MG63 (cell line): ENCODE measurements around the gene EFCAB8. TPM values are rescaled to one million over a fixed set of nuclear protein-coding genes. Genes with fewer than 3 reads are reported as not detected.
"Not testable (repeated sequence)": the region's sequence is repeated elsewhere in the genome, so short reads cannot be mapped to it uniquely, and the experiment has no call there.

ENCODE experiments used
- DNase-seq: peaks from one replicate; pipeline ENCODE4 v3.0.0-alpha.2; 2020
- H3K27me3 ChIP-seq: fragments of 250-450 bp; sonication (Bioruptor Pico); 2 replicates; pipeline ENCODE4 v1.5.1; 2020; ENCODE audit warnings: mild to moderate bottlenecking, moderate library complexity
- H3K36me3 ChIP-seq: fragments of 250-450 bp; sonication (Bioruptor Pico); 2 replicates; pipeline ENCODE4 v1.5.1; 2020; ENCODE audit warnings: mild to moderate bottlenecking, moderate library complexity
- H3K4me3 ChIP-seq: fragments of 250-450 bp; sonication (Bioruptor Pico); 2 replicates; pipeline ENCODE4 v1.5.1; 2020; ENCODE audit warnings: mild to moderate bottlenecking, moderate library complexity
- H3K9me3 ChIP-seq: fragments of 250-450 bp; sonication (Bioruptor Pico); 2 replicates; pipeline ENCODE4 v1.5.1; 2020; ENCODE audit warnings: mild to moderate bottlenecking, moderate library complexity
- total RNA-seq: library from RNA; depleted of rRNA; stranded (reverse); fragments of >200 nt; shearing (Covaris generic); gene quantifications from 2 replicates; pipeline ENCODE4 v1.2.3, GENCODE V29; 2014; ENCODE audit warnings: low replicate concordance

EFCAB8 gene
- total RNA-seq, 1 experiment from 2014 or later: not detected

GRCh38 chr20:32970115-32970972 lies 111.6 kb downstream of the EFCAB8 start:
- Histone ChIP-seq H3K4me3 (no peak overlapping the region), H3K9me3 (no peaks in the 10 kb centered on the region), H3K36me3 (no peaks in the 10 kb centered on the region), H3K27me3 (no peaks in the 10 kb centered on the region)
- DNase-seq: no peak

- no peak overlapping the region for H3K4me3 ChIP-seq
- H3K9me3 ChIP-seq: no peaks in the 10 kb centered on the region
- H3K36me3 ChIP-seq: no peaks in the 10 kb centered on the region
- DNase-seq: no peak
- no peaks in the 10 kb centered on the region for H3K27me3 ChIP-seq
These were observed 112.2 kb downstream of the EFCAB8 start for GRCh38 chr20:32970973-32971300.

- no peak for DNase-seq
- Histone ChIP-seq H3K9me3 (no peaks in the 10 kb centered on the region), H3K4me3 (no peak overlapping the region), H3K27me3 (no peaks in the 10 kb centered on the region), H3K36me3 (no peaks in the 10 kb centered on the region)
These were observed 113.0 kb downstream of the EFCAB8 start for GRCh38 chr20:32971703-32972161.

GRCh38 chr20:32972181-32973076 lies 113.7 kb downstream of the EFCAB8 start:
- DNase-seq: no peak
- no peaks in the 10 kb centered on the region for H3K27me3 ChIP-seq
- no peaks in the 10 kb centered on the region for H3K36me3 ChIP-seq
- no peak overlapping the region for H3K4me3 ChIP-seq
- no peaks in the 10 kb centered on the region for H3K9me3 ChIP-seq

GRCh38 chr20:32973077-32973717 lies 114.5 kb downstream of the EFCAB8 start:
- Histone ChIP-seq H3K27me3 (no peaks in the 10 kb centered on the region), H3K9me3 (no peaks in the 10 kb centered on the region), H3K4me3 (no peak overlapping the region), H3K36me3 (no peaks in the 10 kb centered on the region)
- DNase-seq: no peak

GRCh38 chr20:32974204-32975064 lies 115.7 kb downstream of the EFCAB8 start:
- DNase-seq, H3K9me3 ChIP-seq, H3K36me3 ChIP-seq: not testable (repeated sequence)

GRCh38 chr20:32975121-32975520 lies 116.4 kb downstream of the EFCAB8 start:
- not testable (repeated sequence) for H3K4me3 ChIP-seq, H3K36me3 ChIP-seq, H3K27me3 ChIP-seq, H3K9me3 ChIP-seq, DNase-seq

More at GRCh38 chr20:32974204-32975064, 115.7 kb downstream of the EFCAB8 start:
- H3K27me3 ChIP-seq, H3K4me3 ChIP-seq: not testable (repeated sequence)

GRCh38 chr20:32975698-32976674 lies 117.3 kb downstream of the EFCAB8 start:
- Histone ChIP-seq H3K9me3 (no peaks in the 10 kb centered on the region), H3K27me3 (no peaks in the 10 kb centered on the region), H3K4me3 (no peak overlapping the region), H3K36me3 (no peaks in the 10 kb centered on the region)
- no peak for DNase-seq

- H3K9me3 ChIP-seq: no peaks in the 10 kb centered on the region
- DNase-seq: no peak
- no peak overlapping the region for H3K4me3 ChIP-seq
- H3K27me3 ChIP-seq: no peaks in the 10 kb centered on the region
- no peaks in the 10 kb centered on the region for H3K36me3 ChIP-seq
These were observed 118.0 kb downstream of the EFCAB8 start for GRCh38 chr20:32976746-32977145.

GRCh38 chr20:32977281-32978008 lies 118.7 kb downstream of the EFCAB8 start:
- Histone ChIP-seq H3K4me3 (no peak overlapping the region), H3K9me3 (no peaks in the 10 kb centered on the region), H3K27me3 (no peaks in the 10 kb centered on the region), H3K36me3 (no peaks in the 10 kb centered on the region)
- no peak for DNase-seq

GRCh38 chr20:32978009-32978335 lies 119.2 kb downstream of the EFCAB8 start:
- H3K36me3 ChIP-seq: no peaks in the 10 kb centered on the region
- no peaks in the 10 kb centered on the region for H3K9me3 ChIP-seq
- no peaks in the 10 kb centered on the region for H3K27me3 ChIP-seq
- no peak for DNase-seq
- H3K4me3 ChIP-seq: no peak overlapping the region

GRCh38 chr20:32979201-32979998 lies 120.7 kb downstream of the EFCAB8 start:
- Histone ChIP-seq H3K9me3 (no peaks in the 10 kb centered on the region), H3K4me3 (no peak overlapping the region), H3K27me3 (no peaks in the 10 kb centered on the region), H3K36me3 (no peaks in the 10 kb centered on the region)
- DNase-seq: no peak

- Histone ChIP-seq H3K27me3 (no peaks in the 10 kb centered on the region), H3K36me3 (no peaks in the 10 kb centered on the region), H3K4me3 (no peak overlapping the region), H3K9me3 (no peaks in the 10 kb centered on the region)
- no peak for DNase-seq
These were observed 121.6 kb downstream of the EFCAB8 start for GRCh38 chr20:32980131-32980941.
